GM10847 (cell line): ENCODE data around the gene OR4A5.
"Not testable (repeated sequence)": the region's sequence is repeated elsewhere in the genome, so short reads cannot be mapped to it uniquely, and the experiment has no call there.

ENCODE experiments used
- POLR2A ChIP-seq: IDR thresholded peaks from 2 replicates; pipeline ENCODE4 v1.6.1; 2011; ENCODE audit not compliant: insufficient read length; ENCODE audit errors: extremely low read depth

The OR4A5 gene

GRCh38 chr11:54706532-54706931, at the start of gene OR4A5:
Gene OR4A5 (plus strand): TSS chr11:54706832. CDS start chr11:54706885, 53 bp downstream.
- TF ChIP-seq POLR2A, result not testable (repeated sequence)
